ENCODE results near the gene ACBD4. TPM values are rescaled to one million over a fixed set of nuclear protein-coding genes. Genes with fewer than 3 reads are reported as not detected.

Gene ACBD4
- total and polyA plus RNA-seq, 2 experiments from 2014 or later, result 8.2 to 13.7 TPM

DNA sequence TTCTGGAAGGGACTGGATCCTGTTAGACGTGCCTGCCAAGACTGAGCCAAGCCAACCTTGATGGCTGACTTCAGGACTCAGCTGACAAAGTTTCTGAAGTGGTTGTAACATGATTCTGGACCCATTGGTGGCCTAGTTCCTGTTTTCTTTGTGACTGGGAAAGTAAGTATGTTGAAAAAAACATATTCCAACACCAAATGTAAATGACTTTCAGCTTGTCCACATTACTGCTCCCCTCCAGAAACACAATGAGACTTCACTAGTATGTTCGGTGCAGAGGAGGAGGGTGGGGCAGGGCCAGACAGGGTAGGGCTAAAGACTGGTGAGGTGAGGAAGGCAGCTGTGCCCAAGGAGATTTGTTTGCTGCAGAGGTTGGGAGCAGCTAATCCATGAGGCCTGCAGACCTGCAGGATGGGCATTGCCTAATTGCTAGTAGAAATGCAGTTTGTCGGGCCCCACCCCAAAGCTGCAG, 47.9 kb upstream of the ACBD4 start:
- H3K4me3 ChIP-seq, result no peak overlapping the region
- no peaks in the 10 kb centered on the region for H3K9me3 ChIP-seq (ENCODE audit: low read depth)
- no peak overlapping the region for H3K4me2 ChIP-seq
- no peaks in the 10 kb centered on the region for H3K27me3 ChIP-seq
- TF ChIP-seq EZH2phosphoT487 (IDR thresholded peaks at IDR 0.05; ENCODE audit: low read depth, severe bottlenecking, unreplicated experiment), result no peak
- TF ChIP-seq, protein P1, sequence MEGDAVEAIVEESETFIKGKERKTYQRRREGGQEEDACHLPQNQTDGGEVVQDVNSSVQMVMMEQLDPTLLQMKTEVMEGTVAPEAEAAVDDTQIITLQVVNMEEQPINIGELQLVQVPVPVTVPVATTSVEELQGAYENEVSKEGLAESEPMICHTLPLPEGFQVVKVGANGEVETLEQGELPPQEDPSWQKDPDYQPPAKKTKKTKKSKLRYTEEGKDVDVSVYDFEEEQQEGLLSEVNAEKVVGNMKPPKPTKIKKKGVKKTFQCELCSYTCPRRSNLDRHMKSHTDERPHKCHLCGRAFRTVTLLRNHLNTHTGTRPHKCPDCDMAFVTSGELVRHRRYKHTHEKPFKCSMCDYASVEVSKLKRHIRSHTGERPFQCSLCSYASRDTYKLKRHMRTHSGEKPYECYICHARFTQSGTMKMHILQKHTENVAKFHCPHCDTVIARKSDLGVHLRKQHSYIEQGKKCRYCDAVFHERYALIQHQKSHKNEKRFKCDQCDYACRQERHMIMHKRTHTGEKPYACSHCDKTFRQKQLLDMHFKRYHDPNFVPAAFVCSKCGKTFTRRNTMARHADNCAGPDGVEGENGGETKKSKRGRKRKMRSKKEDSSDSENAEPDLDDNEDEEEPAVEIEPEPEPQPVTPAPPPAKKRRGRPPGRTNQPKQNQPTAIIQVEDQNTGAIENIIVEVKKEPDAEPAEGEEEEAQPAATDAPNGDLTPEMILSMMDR (IDR thresholded peaks at IDR 0.05; ENCODE audit: poor library complexity), result no peak
- no peak for TF ChIP-seq EZH2 (IDR thresholded peaks at IDR 0.05; ENCODE audit: borderline replicate concordance)
- H2AFZ ChIP-seq, result no peak overlapping the region
- no peaks in the 10 kb centered on the region for H3K9me2 ChIP-seq (replicated peaks; ENCODE audit: insufficient read depth)
- DNase-seq (ENCODE audit: low spot score), result no peak
- no peaks in the 10 kb centered on the region for H3K36me3 ChIP-seq (replicated peaks; ENCODE audit: insufficient read depth, low read depth)
- peak overlapping the region; percentile 30 for H3K27ac ChIP-seq
- no peaks in the 10 kb centered on the region for H4K20me1 ChIP-seq (ENCODE audit: insufficient read depth, poor library complexity, severe bottlenecking)
- H3K4me1 ChIP-seq (ENCODE audit: insufficient read depth), result peaks cover 2% of the 10 kb centered on the region
- H3K79me2 ChIP-seq, result peaks cover 6% of the 10 kb centered on the region
- WGBS (ENCODE audit: low lambda C conversion rate, missing lambda C conversion rate), result 86% methylated on average over 3 of the region's 3 CpGs

DNA sequence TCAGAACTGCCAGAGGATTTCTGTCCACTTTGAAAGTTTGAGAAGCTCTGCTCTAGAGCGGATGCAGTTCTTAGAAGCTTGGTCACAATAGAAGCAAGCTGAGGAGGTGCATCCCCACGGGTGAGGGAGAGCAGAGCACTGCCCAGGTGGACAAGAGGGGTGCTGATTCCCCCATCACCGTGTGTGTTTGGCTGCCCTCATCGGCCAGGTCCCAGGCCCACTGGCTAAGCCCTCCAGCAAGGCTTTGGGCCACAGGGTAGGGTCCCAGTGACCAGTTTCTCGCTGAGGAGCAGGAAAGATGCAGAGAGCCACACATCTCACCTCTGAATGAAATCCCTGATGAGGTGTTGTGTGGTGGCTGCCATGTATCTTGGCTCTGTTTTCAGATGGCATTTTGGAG, 47.5 kb upstream of the ACBD4 start:
- H3K4me1 ChIP-seq (ENCODE audit: insufficient read depth), result peaks cover 5% of the 10 kb centered on the region
- no peak for DNase-seq (ENCODE audit: low spot score)
- no peak overlapping the region for H2AFZ ChIP-seq
- no peaks in the 10 kb centered on the region for H3K36me3 ChIP-seq (replicated peaks; ENCODE audit: insufficient read depth, low read depth)
- H3K4me3 ChIP-seq, result no peak overlapping the region
- H4K20me1 ChIP-seq (ENCODE audit: insufficient read depth, poor library complexity, severe bottlenecking), result no peaks in the 10 kb centered on the region
- 96% methylated on average over 5 of the region's 5 CpGs for WGBS (ENCODE audit: low lambda C conversion rate, missing lambda C conversion rate)
- no peaks in the 10 kb centered on the region for H3K27me3 ChIP-seq
- H3K9me3 ChIP-seq (ENCODE audit: low read depth), result no peaks in the 10 kb centered on the region
- H3K4me2 ChIP-seq, result no peak overlapping the region
- H3K9me2 ChIP-seq (replicated peaks; ENCODE audit: insufficient read depth), result no peaks in the 10 kb centered on the region
- H3K79me2 ChIP-seq, result peaks cover 2% of the 10 kb centered on the region
- TF ChIP-seq, protein P1 (IDR thresholded peaks at IDR 0.05; ENCODE audit: poor library complexity), result no peak
- no peak for TF ChIP-seq EZH2 (IDR thresholded peaks at IDR 0.05; ENCODE audit: borderline replicate concordance)
- TF ChIP-seq EZH2phosphoT487 (IDR thresholded peaks at IDR 0.05; ENCODE audit: low read depth, severe bottlenecking, unreplicated experiment), result no peak
- H3K27ac ChIP-seq, result peak overlapping the region; percentile 30

DNA sequence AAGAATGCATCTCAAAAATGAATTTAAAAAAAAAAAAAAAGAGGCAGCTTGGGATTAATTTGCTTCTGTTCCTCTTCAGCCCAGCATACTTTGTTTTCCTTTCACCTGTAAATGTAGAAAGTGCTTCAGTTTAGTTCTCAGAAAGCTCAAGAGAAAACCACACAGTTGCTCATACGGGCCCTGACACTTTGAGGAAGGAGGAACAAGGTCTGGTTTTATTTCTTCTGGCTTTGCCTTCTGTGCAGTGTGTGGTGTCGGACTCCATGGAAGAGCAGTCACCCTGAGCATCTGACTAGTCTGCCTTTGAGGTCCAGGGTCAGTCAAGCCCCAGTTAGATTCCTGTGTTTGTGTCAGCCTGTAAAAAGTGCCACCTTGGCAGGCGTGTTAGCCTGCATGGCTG, 46.7 kb upstream of the ACBD4 start:
- H3K9me3 ChIP-seq (ENCODE audit: low read depth), result no peaks in the 10 kb centered on the region
- H3K27me3 ChIP-seq, result no peaks in the 10 kb centered on the region
- WGBS (ENCODE audit: low lambda C conversion rate, missing lambda C conversion rate), result 97% methylated on average over 3 of the region's 3 CpGs
- no peaks in the 10 kb centered on the region for H4K20me1 ChIP-seq (ENCODE audit: insufficient read depth, poor library complexity, severe bottlenecking)
- TF ChIP-seq EZH2 (IDR thresholded peaks at IDR 0.05; ENCODE audit: borderline replicate concordance), result no peak
- no peak for TF ChIP-seq EZH2phosphoT487 (IDR thresholded peaks at IDR 0.05; ENCODE audit: low read depth, severe bottlenecking, unreplicated experiment)
- TF ChIP-seq, protein P1 (IDR thresholded peaks at IDR 0.05; ENCODE audit: poor library complexity), result no peak
- H3K27ac ChIP-seq, result no peak overlapping the region
- H3K36me3 ChIP-seq (replicated peaks; ENCODE audit: insufficient read depth, low read depth), result no peaks in the 10 kb centered on the region
- H3K79me2 ChIP-seq, result peaks cover 2% of the 10 kb centered on the region
- peaks cover 12% of the 10 kb centered on the region for H3K4me1 ChIP-seq (ENCODE audit: insufficient read depth)
- no peak overlapping the region for H3K4me3 ChIP-seq
- no peak overlapping the region for H2AFZ ChIP-seq
- DNase-seq (ENCODE audit: low spot score), result no peak
- no peaks in the 10 kb centered on the region for H3K9me2 ChIP-seq (replicated peaks; ENCODE audit: insufficient read depth)
- no peak overlapping the region for H3K4me2 ChIP-seq

DNA sequence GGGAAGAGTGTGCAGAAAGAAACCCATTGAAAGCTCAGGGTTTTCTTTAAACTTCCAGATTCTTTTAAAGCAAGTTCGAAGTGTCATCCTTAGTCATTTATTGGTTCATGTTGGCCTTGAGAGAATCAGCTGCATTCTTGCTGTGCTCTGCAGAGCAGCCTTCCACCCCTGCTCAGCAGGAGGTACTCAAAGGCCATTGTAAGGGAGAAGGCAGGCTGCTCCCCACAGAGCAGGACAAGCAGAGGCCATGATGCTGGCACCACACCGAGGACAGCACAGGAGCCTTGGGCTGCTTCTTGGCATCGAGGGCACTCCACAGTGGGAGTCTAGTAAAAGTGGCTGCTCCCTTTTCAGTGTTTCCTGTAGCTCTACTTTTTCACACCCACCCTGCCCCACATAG, 44.8 kb upstream of the ACBD4 start:
- H3K9me3 ChIP-seq (ENCODE audit: low read depth), result no peaks in the 10 kb centered on the region
- H3K4me1 ChIP-seq (ENCODE audit: insufficient read depth), result peaks cover 16% of the 10 kb centered on the region
- H3K9me2 ChIP-seq (replicated peaks; ENCODE audit: insufficient read depth), result no peaks in the 10 kb centered on the region
- no peak for TF ChIP-seq EZH2phosphoT487 (IDR thresholded peaks at IDR 0.05; ENCODE audit: low read depth, severe bottlenecking, unreplicated experiment)
- TF ChIP-seq EZH2 (IDR thresholded peaks at IDR 0.05; ENCODE audit: borderline replicate concordance), result no peak
- TF ChIP-seq, protein P1 (IDR thresholded peaks at IDR 0.05; ENCODE audit: poor library complexity), result no peak
- no peak for DNase-seq (ENCODE audit: low spot score)
- H3K27ac ChIP-seq, result no peak overlapping the region
- no peaks in the 10 kb centered on the region for H3K36me3 ChIP-seq (replicated peaks; ENCODE audit: insufficient read depth, low read depth)
- no peaks in the 10 kb centered on the region for H4K20me1 ChIP-seq (ENCODE audit: insufficient read depth, poor library complexity, severe bottlenecking)
- WGBS (ENCODE audit: low lambda C conversion rate, missing lambda C conversion rate), result 90% methylated on average over 3 of the region's 3 CpGs
- H3K79me2 ChIP-seq, result peaks cover 2% of the 10 kb centered on the region
- H3K4me3 ChIP-seq, result no peak overlapping the region
- no peak overlapping the region for H2AFZ ChIP-seq
- H3K27me3 ChIP-seq, result no peaks in the 10 kb centered on the region
- H3K4me2 ChIP-seq, result no peak overlapping the region
